GM21723 (cell line): Measurements from ENCODE around the gene RASSF7.

Experiments used
- ATAC-seq: cut with Tn5 transposase; IDR thresholded peaks from one replicate; pipeline ENCODE4 v1.9.1; 2021; ENCODE audit warnings: mild to moderate bottlenecking, moderate library complexity; ENCODE audit not compliant: unreplicated experiment

Gene RASSF7

DNA sequence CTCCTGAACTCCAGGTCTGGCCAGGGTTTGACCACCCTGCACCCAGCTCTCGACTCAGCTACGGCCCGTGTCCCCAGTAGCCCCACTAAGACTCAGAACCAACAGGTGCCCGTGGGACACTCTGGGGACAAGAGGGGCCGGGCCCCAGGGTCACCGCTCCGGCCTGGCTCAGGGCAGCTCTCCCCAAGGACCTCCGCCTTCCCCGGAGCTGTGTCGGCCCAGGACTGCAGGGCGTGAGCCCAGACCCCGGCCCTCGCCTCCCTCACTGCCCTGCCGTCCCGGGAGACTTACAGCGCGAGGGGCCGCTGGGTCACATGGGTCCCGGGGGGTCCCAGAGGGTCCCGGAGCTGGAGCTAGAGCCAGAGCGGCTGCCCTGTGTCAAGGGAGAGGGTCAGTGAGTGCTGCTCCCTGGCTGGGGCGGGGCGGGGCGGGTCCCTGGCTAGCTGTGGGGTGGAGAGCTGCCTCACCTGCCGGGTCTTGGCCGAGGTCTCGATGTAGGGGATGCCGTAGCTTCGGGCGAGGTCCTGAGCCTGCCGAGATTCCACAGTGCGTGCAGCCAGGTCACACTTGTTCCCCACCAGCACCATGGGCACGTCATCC is 27.7 kb upstream of the RASSF7 start:
- ATAC-seq = no peak

DNA sequence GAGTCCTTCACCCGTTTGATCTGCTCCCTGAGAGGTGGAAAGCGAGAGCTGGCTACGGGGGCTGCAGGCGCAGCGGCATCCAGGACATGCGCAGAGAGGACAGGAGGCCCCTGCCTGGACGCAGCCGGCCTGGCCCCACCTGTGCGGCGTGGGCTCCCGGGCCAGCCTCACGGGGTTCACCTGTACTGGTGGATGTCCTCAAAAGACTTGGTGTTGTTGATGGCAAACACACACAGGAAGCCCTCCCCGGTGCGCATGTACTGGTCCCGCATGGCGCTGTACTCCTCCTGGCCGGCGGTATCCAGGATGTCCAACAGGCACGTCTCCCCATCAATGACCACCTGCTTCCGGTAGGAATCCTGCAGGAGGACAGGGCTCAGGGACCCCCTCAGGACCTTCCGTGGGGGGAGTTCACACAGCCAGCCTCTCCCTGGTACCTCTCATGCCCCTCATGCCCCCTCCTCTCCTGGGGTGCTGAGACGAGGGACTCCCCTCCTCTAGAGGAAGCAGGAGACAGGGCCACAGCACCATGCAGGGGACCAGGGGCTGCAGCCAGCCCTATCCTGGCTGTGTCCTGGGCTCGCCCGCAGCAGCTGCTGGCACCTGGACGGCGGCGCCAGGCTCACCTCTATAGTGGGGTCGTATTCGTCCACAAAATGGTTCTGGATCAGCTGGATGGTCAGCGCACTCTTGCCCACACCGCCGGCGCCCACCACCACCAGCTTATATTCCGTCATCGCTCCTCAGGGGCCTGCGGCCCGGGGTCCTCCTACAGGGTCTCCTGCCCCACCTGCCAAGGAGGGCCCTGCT is 27.0 kb upstream of the RASSF7 start:
- no peak for ATAC-seq

- no peak for ATAC-seq
Measured at GRCh38 chr11:534396-535209, 26.2 kb upstream of the RASSF7 start.

DNA sequence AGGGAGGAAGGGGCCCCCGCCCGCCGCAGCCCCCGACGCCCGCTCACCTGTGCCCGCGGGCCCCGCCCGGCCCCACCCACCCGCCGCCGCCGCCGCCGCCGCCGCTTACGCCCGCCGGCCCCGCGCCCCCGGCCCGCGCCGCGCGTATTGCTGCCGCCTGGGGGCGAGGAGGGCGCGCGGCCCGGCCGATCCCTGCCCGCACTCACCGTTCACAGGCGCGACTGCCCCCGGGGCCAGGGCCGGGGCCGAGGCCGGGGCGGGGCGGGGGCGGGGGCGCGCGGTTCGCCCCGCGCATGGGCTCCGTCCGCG is 25.6 kb upstream of the RASSF7 start:
- no peak for ATAC-seq

- ATAC-seq = peak; percentile 70
Measured at GRCh38 chr11:535519-536454, 25.0 kb upstream of the RASSF7 start, which contains the start of gene HRAS. Gene HRAS (minus strand): TSS chr11:535576.

GRCh38 chr11:536841-537621 is 23.7 kb upstream of the RASSF7 start, which contains the start of gene LRRC56:
Gene LRRC56 (plus strand): TSS chr11:537527. CDS start chr11:540685, 3,158 bp downstream.
- peak; percentile 55 for ATAC-seq

- ATAC-seq = no peak
Measured at GRCh38 chr11:537622-538430, 22.9 kb upstream of the RASSF7 start.

DNA sequence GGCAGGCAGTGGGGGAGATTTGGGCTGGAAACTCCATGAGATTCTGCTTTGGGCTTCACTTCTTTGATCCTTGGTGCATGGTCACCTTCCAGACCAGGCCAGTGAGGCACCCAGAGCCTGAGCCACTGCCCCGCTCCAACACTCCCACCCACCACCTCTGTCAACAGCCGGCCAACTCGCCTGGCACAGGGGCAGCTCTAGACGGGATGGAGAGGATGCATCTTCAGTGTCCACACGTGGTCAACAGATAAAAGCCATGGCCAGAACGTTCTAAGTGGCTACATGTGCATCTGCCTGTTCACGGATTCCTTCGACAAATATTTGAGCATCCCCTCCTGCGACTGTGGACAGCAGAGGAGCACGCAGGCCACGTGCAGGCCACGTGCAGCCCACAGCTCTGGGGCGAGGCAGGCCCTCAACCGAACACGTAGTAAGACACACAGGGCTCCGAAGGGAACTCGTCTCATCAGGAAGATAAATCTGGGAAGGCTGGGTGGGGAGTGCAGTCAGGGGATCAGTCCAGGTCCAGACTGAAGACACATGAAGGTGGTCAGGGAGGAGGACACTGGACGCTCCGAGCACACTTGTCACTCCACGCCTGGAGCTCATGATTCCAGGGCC is 22.2 kb upstream of the RASSF7 start:
- ATAC-seq = no peak

DNA sequence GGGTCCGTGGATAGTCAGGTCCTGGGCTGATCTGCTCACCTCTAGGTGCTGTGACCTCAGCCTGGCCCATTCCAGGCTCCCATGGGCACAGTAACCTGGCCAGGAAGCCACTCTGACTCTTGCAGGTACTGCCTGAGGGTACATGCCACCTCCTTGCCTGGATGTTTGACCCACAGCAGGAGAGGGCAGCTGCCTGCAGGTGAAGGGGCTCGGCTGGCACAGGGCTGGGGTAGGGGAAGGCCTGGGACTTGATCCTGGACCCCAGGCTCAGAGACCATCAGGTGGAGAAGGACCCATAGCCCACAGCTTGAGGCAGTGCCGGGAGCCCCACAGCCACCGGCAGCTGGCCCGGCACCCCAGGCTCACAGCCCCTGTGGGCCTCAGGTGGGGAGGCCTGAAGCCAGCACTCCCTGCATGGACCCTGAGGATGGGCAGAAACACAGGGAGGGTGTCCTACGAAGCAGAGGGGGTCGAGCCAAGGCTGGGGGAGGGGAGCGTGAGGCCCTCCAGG is 20.7 kb upstream of the RASSF7 start:
- ATAC-seq = no peak

GRCh38 chr11:540583-541432 is 20.0 kb upstream of the RASSF7 start:
- ATAC-seq = no peak

DNA sequence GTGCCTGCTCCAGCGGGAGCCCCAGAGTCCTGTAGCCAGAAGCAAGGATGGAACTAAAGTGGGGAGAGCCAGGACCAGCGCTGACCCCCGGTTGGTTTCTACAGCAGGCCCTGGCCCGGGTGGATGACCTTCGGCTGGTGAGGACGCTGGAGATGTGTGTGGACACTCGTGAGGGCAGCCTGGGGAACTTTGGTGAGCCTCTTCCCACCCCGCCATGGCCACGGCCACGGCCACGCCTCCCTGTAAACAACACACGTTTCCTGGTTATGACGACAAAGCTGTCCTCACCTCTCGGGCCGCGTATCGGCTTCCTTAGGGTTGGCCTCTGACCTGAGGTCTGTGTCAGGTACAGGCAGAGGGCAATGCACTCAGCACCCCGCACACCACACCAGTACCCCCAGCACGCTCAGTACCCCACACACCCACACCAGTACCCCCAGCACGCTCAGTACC is 19.3 kb upstream of the RASSF7 start:
- no peak for ATAC-seq

DNA sequence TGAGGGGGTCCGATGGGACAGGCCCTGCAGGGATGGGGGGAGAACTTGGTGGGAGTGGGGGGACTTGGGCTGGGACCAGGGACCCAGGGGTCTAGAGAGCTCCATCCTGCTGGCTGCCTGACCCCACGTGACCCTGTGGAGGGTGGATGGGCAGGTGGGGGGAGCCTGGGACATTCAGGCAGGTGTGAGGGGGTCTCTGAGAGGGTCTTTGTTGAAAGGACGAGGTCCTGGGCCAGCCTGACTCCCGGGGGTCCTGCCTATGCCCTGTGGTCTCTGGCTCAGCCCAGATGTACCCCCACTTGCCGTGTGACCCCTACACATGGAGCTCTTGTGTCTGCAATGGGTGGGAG is 16.0 kb upstream of the RASSF7 start:
- ATAC-seq = no peak

GRCh38 chr11:545171-545570 is 15.6 kb upstream of the RASSF7 start:
- ATAC-seq = no peak

DNA sequence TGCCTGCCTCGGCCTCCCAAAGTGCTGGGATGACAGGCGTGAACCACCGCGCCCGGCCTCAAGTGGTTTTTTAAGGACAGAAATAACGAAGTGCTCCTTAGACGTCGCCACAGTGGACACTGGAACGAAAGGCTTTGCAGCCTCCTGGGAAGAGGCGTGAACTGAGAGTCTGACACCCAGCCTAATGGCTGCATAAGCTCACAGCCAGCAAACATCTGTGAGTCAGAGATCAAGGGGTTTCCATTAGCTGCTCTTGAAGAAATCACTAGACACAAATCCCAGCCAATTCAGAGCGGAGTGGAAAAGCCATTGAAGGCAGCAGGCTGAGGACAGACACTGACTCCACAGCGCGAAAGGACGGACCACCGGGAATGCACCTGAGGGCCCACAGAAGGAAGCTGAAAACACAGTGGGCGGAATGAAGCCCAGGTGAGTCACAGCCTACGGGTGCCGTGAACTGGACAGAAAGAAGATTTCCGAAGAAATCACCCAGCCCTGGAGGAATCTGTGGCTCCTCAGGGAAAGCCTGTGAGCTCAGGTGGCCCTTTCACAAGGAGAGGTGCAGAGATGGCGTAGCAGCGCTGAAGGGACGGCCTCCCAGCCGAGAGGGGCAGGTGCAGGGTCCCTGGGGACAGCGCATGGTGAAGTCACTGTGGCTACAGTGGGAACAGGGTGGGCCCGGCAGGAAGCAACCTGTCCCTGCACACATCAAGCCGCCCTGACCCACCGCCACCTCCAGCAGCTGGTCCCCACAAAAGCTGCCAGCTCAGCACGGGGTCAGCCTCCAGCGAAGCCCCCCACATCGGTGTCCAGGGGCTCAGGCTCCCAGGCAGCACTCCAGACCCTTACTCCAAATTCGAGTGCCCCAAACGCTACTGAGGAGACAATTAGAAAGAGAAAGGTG is 11.8 kb upstream of the RASSF7 start:
- ATAC-seq = no peak

DNA sequence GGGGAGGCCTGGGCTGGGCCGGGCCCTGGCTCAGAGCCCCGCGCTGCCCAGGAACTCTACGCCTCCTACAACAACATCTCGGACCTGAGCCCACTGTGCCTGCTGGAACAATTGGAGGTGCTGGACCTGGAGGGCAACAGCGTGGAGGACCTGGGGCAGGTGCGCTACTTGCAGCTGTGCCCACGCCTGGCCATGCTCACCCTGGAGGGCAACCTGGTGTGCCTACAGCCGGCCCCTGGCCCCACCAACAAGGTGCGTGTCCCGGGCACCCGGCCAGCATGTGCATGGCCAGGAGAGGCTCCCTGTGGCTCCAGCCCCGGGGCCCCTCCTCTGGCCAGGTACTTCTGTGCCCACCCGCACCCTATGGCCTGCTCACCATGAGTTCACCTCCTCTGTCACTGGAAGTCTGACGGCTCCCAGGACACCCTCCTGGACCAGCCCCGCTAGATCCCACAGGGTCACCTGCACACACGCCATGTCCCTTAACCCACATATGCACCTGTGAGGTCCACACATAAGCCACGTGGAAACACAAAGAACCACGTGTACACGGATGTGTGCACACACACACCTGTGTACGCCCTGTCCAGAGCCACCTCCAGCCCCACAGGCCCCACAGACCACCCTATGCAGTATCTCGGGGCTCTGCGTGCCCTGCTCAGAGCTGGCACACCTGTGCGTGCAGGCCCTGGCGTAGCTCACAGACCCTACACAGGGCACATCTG is 10.6 kb upstream of the RASSF7 start:
- no peak for ATAC-seq

DNA sequence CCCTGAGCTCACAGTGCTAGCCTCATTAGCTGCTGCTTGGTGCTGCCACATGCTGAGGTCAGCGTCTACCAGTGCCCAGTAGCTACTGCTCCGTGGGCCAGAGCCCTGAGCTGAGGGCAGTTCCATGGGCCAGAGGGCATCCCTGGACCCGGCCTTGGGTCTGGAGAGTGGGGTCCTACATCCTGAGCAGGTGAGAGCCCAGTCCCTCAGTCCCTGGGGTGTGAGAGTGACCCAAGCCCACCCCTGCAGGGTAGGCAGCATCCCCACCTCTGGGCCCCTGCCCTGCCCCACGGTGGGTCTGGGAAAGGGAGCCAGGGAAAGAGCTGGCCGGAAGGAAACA is 10.1 kb upstream of the RASSF7 start:
- no peak for ATAC-seq
